ENCODE results near the gene IFI27L2. TPM values are rescaled to one million over a fixed set of nuclear protein-coding genes. Genes with fewer than 3 reads are reported as not detected.

Gene IFI27L2
- polyA plus RNA-seq, 1 of the 3 experiments (the other 2 are of a cell fraction) = 200 TPM

DNA sequence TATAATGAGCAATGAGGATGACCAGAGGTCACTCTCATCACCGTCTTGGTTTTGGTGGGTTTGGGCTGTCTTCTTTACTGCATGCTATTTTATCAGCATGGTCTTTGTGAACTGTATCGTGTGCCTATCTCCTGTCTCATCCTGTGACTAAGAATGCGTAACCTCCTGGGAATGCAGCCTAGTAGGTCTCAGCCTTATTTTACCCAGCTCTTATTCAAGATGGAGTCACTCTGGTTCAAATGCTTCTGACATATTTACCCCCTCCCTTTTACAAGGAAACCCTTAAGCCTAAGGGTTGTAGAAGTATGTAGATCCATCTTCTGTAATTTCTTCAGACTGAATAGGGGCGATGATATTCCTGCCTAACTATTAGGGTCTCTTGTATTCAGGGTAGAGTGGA, 39.9 kb downstream of the IFI27L2 start:
- no peak overlapping the region for H2AFZ ChIP-seq (ENCODE audit: low read depth)
- H3K36me3 ChIP-seq (replicated peaks in 1 of 2; ENCODE audit: control insufficient read depth in 1 of 2, insufficient read depth in 2 of 2, low read length in 1 of 2) = no peaks in the 10 kb centered on the region
- no peaks in the 10 kb centered on the region; the same call in 1 of the 2 replicates for H3K79me2 ChIP-seq (ENCODE audit: insufficient read depth)
- no peak for TF ChIP-seq FOXM1 (IDR thresholded peaks at IDR 0.05; ENCODE audit: low read depth)
- no peak for TF ChIP-seq RFX5 (IDR thresholded peaks at IDR 0.05; ENCODE audit: low read length)
- TF ChIP-seq FOSL2 (IDR thresholded peaks at IDR 0.05; ENCODE audit: borderline replicate concordance, low read depth) = peak; percentile 53; the same call in 1 of the 2 replicates
- TF ChIP-seq NFIC (IDR thresholded peaks at IDR 0.05; ENCODE audit: borderline replicate concordance) = no peak
- TF ChIP-seq TEAD4 (IDR thresholded peaks at IDR 0.05; ENCODE audit: borderline replicate concordance, insufficient read depth) = no peak
- TF ChIP-seq, protein P1, sequence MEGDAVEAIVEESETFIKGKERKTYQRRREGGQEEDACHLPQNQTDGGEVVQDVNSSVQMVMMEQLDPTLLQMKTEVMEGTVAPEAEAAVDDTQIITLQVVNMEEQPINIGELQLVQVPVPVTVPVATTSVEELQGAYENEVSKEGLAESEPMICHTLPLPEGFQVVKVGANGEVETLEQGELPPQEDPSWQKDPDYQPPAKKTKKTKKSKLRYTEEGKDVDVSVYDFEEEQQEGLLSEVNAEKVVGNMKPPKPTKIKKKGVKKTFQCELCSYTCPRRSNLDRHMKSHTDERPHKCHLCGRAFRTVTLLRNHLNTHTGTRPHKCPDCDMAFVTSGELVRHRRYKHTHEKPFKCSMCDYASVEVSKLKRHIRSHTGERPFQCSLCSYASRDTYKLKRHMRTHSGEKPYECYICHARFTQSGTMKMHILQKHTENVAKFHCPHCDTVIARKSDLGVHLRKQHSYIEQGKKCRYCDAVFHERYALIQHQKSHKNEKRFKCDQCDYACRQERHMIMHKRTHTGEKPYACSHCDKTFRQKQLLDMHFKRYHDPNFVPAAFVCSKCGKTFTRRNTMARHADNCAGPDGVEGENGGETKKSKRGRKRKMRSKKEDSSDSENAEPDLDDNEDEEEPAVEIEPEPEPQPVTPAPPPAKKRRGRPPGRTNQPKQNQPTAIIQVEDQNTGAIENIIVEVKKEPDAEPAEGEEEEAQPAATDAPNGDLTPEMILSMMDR (IDR thresholded peaks at IDR 0.05) = no peak
- TF ChIP-seq CHD2 (IDR thresholded peaks at IDR 0.05; ENCODE audit: low read length, partially characterized antibody) = no peak
- TF ChIP-seq, protein P2, sequence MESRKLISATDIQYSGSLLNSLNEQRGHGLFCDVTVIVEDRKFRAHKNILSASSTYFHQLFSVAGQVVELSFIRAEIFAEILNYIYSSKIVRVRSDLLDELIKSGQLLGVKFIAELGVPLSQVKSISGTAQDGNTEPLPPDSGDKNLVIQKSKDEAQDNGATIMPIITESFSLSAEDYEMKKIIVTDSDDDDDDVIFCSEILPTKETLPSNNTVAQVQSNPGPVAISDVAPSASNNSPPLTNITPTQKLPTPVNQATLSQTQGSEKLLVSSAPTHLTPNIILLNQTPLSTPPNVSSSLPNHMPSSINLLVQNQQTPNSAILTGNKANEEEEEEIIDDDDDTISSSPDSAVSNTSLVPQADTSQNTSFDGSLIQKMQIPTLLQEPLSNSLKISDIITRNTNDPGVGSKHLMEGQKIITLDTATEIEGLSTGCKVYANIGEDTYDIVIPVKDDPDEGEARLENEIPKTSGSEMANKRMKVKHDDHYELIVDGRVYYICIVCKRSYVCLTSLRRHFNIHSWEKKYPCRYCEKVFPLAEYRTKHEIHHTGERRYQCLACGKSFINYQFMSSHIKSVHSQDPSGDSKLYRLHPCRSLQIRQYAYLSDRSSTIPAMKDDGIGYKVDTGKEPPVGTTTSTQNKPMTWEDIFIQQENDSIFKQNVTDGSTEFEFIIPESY (IDR thresholded peaks at IDR 0.05; ENCODE audit: borderline replicate concordance, low read depth) = no peak
- no peaks in the 10 kb centered on the region; a peak in 1 of 4 replicates for H3K4me1 ChIP-seq (ENCODE audit: control insufficient read depth in 1 of 2, insufficient read depth in 2 of 2, low read depth in 1 of 2, low read length in 1 of 2)
- ChIA-PET CTCF (interaction anchor here (1.7 to 2.4 kb wide), 2 partner anchors 43 to 47 kb away, joined by 4 to 6 read pairs; no protein-coding TSS in a partner anchor), POLR2A (no interaction called here)
- H3K27me3 ChIP-seq (ENCODE audit: insufficient read depth) = no peaks in the 10 kb centered on the region
- no peak for DNase-seq
- H3K9ac ChIP-seq = no peak overlapping the region
- H3F3A ChIP-seq (replicated peaks; ENCODE audit: insufficient read depth) = no peaks in the 10 kb centered on the region
- no peaks in the 10 kb centered on the region for H4K20me1 ChIP-seq (ENCODE audit: insufficient read depth)
- no peak overlapping the region for H3K4me3 ChIP-seq (ENCODE audit: low read depth in 2 of 2, low read length in 1 of 2)
- no peaks in the 10 kb centered on the region for H3K9me2 ChIP-seq
- 64% methylated on average over 4 of the region's 4 CpGs for WGBS (ENCODE audit: low lambda C conversion rate)
- no peak overlapping the region for H3K4me2 ChIP-seq
- H3K9me3 ChIP-seq = no peaks in the 10 kb centered on the region
- H3K27ac ChIP-seq (ENCODE audit: low read depth in 2 of 2, low read length in 1 of 2) = no peak overlapping the region

- POLR2A ChIA-PET = no interaction called here
- 64% methylated on average over 5 of the region's 5 CpGs for WGBS (ENCODE audit: low lambda C conversion rate)
- no peaks in the 10 kb centered on the region for H3K27me3 ChIP-seq (ENCODE audit: insufficient read depth)
- H3K4me2 ChIP-seq = no peak overlapping the region
- DNase-seq = no peak
- no peak overlapping the region for H3K27ac ChIP-seq (ENCODE audit: low read depth in 2 of 2, low read length in 1 of 2)
- no peaks in the 10 kb centered on the region for H3F3A ChIP-seq (replicated peaks; ENCODE audit: insufficient read depth)
- H2AFZ ChIP-seq (ENCODE audit: low read depth) = no peak overlapping the region
- no peak overlapping the region for H3K4me3 ChIP-seq (ENCODE audit: low read depth in 2 of 2, low read length in 1 of 2)
- no peaks in the 10 kb centered on the region; a peak in 1 of 4 replicates for H3K4me1 ChIP-seq (ENCODE audit: control insufficient read depth in 1 of 2, insufficient read depth in 2 of 2, low read depth in 1 of 2, low read length in 1 of 2)
- CTCF ChIA-PET = interaction anchor here (1.4 kb wide), 1 partner anchor 52 kb away, joined by 4 read pairs; no protein-coding TSS in a partner anchor
- H3K79me2 ChIP-seq (ENCODE audit: insufficient read depth) = peaks cover 1% of the 10 kb centered on the region; the same call in 1 of the 2 replicates
- no peaks in the 10 kb centered on the region for H3K9me3 ChIP-seq
- H3K9me2 ChIP-seq = no peaks in the 10 kb centered on the region
- H4K20me1 ChIP-seq (ENCODE audit: insufficient read depth) = no peaks in the 10 kb centered on the region
- no peak overlapping the region for H3K9ac ChIP-seq
- H3K36me3 ChIP-seq (replicated peaks in 1 of 2; ENCODE audit: control insufficient read depth in 1 of 2, insufficient read depth in 2 of 2, low read length in 1 of 2) = no peaks in the 10 kb centered on the region
- TF ChIP-seq, protein P3, sequence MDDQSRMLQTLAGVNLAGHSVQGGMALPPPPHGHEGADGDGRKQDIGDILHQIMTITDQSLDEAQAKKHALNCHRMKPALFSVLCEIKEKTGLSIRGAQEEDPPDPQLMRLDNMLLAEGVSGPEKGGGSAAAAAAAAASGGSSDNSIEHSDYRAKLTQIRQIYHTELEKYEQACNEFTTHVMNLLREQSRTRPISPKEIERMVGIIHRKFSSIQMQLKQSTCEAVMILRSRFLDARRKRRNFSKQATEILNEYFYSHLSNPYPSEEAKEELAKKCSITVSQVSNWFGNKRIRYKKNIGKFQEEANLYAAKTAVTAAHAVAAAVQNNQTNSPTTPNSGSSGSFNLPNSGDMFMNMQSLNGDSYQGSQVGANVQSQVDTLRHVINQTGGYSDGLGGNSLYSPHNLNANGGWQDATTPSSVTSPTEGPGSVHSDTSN (IDR thresholded peaks at IDR 0.05) = peak; percentile 16; the same call in 1 of the 2 replicates
- TF ChIP-seq, protein P2 (IDR thresholded peaks at IDR 0.05; ENCODE audit: borderline replicate concordance, low read depth) = no peak
- TF ChIP-seq USF2 (IDR thresholded peaks at IDR 0.05; ENCODE audit: borderline replicate concordance, low read depth, low read length) (no peak), RAD21 (IDR thresholded peaks at IDR 0.05; ENCODE audit: low read length) (no peak), EP300 (IDR thresholded peaks at IDR 0.05; ENCODE audit: borderline replicate concordance in 1 of 2, low read depth in 1 of 2, low read length in 1 of 2) (no peak), SIN3A (IDR thresholded peaks at IDR 0.05; ENCODE audit: borderline replicate concordance, low read depth, low read length) (no peak), ELF1 (IDR thresholded peaks at IDR 0.05) (no peak), MXI1 (IDR thresholded peaks at IDR 0.05; ENCODE audit: low read depth, low read length) (no peak), NFIC (IDR thresholded peaks at IDR 0.05; ENCODE audit: borderline replicate concordance) (no peak), POLR2AphosphoS5 (IDR thresholded peaks at IDR 0.05; ENCODE audit: low read depth, low read length) (no peak), CHD2 (IDR thresholded peaks at IDR 0.05; ENCODE audit: low read length, partially characterized antibody) (no peak)
- TF ChIP-seq, protein P1 (IDR thresholded peaks at IDR 0.05) = no peak
Observed at GRCh38 chr14:94088516-94088915, 40.9 kb downstream of the IFI27L2 start.
